NK-92 (cell line): ENCODE data around the gene ZBTB38.

Experiments used
- DNase-seq: peaks from one replicate; lab custom pipeline; 2025; ENCODE audit not compliant: unreplicated experiment; lab: John Stamatoyannopoulos, UW

The ZBTB38 gene

DNA sequence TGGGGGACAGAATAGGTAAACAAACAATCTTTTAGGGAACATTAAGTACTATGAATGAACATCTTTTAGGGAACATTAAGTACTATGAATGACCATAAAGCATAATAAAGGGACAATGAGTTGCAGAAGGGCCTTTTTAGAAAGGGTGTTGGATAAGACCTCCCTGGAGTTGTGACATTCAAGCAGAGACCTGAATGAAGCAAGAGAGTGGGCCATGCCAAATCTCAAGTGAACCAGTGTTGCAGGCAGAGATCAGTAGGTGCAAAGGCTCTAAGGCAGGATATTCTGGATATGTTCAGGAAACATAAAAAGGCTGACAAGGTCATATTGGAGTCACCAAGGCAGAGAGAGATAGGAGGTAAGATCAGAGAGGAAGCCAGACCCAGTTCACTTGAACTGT, 29.4 kb upstream of the ZBTB38 start:
- DNase-seq: no peak

DNA sequence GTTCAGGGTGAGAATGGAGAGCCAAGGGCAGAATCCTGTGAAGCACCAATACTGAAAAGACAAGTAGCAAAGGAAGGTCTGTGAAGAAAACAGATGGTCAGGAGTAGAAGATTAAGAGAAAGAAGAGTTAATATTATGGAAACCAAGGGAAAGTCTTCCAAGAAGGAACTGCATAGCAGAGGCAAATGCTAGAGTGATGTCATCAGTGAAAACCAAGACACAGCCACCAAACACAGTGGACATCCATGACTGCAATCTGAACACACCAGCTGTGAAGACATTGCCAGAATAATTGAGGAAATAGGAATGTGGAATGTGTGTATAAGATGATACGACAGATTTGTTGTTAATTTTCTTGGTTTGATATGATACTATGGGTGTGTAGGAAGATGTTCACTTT, 26.8 kb upstream of the ZBTB38 start:
- DNase-seq: no peak

DNA sequence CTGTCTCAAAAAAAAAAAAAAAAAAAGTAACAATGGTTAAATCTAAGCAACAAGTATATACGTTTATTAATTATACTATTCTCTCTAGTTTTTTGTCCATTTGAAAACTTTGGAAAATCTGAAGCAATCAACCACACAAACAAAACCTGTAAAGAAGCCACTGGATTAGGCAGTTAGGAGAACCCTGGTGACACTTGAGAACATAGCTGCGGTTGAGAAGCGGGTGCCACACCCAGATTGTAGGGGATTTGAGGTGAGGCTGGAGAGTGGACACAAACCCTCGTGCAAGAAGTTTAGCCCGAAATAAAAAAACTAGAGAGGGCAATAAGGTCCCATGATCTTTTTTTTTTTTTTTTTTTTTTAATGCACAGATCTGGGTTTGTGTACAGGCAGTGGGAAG, 25.9 kb upstream of the ZBTB38 start:
- no peak for DNase-seq

DNA sequence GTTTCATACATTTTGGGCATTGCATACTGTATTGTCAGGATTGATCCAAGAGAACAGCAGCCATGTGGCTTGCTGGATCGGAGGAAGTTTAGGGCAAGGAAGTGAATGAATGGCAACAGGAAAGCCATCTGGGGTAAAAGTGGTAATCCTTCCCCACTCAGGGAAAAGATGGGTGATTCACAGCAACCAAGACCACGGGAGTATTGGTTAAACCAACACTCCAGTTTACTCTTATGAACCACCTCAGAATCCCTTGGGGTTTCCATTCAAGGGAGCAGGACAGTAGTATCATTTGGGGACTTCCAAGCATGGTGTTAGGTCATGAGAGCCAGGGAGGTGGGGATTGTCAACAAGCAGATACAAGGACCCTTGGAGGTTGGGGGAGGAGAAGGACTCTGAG, 25.2 kb upstream of the ZBTB38 start:
- no peak for DNase-seq

DNA sequence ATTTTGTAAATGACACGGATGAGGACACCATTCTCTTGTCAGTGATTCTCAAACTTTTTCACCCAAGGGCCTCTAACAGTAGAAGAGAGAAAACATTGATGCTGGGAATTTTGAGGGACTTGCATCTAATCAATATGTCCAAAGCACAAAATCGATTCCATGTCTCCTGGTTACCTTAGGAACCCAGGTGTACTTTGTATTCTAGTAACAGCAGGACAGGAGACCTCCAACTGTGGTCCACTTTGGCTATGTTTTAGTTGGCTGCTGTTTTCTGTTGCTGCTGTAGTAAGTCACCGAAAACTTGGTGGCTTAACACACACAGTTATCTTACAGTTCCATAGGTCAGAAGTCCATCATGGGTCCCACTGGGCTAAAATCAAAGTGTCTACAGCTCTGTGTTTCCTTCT, 24.4 kb upstream of the ZBTB38 start:
- DNase-seq: no peak

DNA sequence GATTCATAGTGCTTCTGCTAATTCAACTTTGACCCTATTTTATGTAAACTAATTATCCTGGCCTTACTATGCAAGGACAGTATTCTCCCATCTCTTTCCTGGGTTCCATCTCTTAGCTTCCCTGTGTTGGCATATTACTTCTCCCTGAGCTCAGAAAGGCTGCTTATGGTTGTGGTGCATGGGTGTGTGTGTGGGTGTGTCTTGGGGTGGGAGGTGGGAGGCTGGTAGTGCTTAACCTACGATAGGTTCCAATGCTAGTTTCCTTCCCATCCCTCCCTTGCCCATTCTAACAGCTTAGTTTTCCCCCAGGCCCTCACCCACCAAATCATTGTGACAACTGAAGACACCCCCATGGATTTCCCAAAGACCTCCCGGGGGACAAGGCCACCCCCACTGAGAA, 22.8 kb upstream of the ZBTB38 start:
- DNase-seq: no peak

DNA sequence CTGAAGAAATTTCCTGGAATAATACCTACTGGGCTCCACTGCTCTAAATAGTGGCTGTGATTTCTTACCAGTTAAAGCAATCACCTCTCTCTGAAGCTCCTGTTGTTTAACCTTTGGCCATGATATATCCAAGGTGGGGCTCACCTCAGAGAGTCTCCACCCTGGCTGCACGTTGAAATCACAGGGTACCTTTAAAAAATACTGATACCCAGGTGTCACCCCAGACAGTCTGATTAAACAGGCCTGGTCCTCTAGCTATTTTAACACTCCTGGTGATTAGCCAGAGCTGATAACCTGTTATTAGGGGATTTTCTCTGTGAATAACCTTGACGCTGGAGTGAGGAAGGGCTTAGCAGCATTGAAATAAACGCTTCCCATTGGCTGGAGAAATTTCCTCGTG, 22.3 kb upstream of the ZBTB38 start:
- no peak for DNase-seq

DNA sequence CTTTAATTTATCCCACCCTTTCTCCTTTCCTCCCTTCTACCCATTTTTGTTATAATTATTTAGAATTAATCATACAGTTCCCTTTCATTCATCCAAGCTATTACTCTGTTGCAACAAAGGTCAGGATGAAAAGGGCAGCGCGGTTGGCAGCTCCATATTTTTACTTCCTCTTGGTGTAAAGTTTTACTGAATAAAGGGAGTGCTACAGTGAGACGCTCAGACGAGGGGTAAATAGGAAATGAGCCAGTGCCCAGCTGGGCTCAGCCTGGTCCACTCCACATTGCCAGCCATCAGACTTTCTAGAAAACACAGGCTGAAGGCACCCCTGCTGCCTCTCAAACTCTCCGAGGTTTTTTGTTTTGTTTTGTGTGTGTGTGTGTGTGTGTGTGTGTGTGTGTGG, 21.9 kb upstream of the ZBTB38 start:
- no peak for DNase-seq

DNA sequence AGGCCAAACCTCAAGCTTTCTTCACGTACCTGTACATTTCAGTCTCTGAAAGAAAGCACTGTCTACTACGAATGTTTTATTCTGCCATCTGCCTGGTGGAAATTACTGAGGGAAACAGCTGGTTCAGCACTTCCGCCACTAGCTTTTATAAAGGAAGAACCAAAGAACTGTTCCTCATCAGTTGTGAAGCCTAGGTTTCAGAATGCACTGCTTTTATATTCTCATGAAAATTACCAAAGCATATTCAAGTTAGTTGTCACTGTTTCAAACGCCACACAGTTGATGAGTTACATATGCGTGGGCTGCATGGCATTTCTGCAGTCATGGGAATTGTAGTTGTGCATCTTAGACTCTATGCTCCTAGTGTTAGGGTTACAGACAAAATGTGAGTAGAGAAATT, 21.5 kb upstream of the ZBTB38 start:
- no peak for DNase-seq

DNA sequence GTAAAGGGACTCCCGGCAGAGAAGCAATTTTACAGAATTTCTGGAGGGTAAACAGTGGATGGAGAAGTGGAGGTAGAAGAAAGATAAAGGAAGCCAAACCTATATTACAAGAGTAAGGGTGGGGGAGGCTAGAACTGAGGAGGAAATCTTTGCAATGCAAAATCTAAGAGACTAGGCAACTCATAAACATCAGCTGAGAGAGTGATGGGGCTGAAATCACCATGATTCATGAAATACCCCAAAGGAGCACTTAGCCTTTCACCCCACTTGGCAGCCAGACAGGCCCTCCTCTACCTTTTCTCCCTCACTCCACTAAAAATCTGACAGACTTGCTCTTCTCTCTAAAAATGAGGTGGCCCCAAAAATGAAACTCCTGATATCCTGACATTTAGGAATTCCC, 19.5 kb upstream of the ZBTB38 start:
- no peak for DNase-seq

DNA sequence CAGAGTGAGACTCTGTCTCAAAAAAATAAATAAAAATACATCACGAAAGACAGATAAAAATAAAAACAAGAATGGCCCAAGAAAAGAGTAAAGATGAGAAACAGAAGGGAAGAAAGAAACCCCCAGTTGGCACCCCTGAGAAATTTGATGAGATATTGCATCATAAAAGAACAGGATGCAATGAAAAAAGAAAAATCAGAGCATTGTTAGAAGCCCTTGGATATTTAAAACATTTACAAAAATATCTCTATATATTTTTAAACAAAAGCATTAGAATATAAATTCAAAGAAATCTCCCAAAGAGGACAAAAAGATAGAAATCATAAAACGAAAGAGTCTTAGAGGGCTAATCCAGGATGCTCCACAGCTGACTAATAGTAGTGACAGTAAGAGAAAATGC, 18.6 kb upstream of the ZBTB38 start:
- no peak for DNase-seq

DNA sequence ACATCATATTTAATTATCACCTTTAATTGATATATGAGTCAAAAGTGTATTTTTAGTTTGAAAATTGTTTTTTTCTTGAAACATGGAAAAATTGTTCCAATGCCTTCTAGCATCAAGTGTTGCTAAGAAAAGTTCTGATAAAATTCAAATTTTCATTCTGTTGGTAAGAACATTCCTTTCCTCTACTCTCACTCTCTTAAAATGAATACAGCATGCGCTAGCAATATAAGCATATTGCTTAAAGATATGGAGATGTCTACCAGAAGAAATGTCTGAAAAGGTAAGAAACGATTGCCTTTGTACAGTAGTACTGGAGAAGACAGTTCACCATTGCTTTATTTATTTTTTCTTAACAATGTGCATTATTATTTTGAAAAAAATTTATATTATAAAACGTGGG, 17.6 kb upstream of the ZBTB38 start:
- no peak for DNase-seq

DNA sequence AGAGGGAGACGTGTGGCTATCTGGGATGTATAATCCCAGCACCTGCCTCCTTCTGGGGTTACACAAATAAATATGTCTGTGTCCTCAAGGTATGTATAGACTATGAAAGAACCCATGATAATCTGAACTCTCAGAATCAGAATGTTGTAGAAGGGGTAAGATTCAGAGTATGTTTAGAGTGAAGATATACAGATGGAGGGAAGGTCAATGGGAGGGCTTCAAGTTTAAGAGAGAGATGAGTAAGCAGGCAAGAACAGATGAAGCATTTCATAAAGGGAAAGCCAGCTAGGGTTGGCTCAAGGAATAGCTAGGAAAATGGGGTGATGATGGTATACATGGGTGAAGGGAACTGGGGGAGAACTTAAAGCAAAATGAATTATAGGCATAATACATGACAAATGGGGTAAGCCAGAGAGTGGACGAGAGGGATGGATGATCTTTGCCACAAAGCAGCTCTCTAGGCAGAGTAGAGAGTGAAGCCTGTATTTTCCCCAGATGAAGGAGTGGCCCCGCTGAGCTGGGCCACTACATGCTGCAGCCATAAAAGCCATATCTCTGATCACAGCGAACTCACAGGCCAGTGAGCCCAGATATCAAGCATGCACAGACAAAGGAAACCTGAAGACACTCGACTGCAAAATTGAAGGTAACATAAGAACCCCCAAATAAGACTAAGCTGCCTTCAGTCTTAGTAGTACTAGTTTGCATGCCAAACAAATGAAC, 15.9 kb upstream of the ZBTB38 start:
- no peak for DNase-seq

DNA sequence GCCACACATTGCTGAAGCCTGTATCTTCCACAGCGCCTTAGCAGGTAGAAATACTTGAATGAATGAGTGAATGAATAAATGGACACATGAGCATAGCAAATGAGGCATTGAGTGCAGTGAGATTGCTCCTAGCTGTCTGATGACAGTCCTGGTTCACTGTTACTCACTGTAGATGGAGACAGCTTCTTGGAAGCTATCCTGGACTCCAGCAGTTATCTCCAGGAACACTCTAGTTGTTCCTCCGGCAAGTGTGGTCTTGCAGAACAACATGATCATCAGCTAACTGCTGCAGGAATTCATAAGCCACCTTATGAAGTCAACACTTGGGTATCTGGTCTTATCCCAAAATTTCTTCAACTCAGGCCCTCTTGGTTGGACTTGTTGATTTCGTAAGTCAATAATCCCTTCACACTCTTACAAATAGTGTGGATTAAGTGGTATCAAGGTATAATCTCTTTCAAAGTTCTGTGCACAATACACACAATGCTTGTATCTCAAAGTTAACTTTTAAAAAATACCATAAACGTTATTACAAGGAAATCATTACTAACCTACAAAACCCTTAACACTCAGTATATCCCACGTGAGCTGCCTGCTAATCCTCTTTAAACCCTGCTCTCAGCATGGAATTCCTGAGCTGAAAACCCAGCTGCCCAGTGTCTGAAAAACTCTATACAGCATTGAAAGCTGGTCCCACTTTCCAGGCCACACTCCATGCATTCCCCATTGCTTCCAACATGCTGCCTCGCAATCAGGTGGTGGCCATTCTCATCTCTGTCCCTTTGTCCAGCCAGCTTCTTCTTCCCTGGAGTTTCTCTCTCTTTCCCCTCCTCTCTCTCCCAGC, 14.4 kb upstream of the ZBTB38 start:
- no peak for DNase-seq

DNA sequence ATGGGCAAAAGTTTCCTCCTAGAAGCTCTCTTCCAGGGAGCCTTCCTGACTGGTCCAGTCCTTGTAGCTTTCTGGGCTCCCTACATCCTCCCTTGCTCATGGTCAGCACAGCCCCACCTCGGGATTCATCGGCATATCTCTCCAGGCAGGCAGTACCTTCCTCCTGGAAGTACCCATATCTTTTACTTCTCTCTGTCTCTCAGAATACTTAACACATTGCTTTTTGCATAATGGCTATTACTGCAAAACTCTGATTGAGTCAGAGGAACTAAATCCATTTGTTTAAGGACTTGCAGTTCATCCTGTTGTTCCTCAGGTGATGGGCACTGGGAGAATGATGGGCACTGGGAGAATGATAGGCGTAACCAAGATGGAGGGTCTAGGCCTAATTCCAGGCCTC, 13.8 kb upstream of the ZBTB38 start:
- no peak for DNase-seq

DNA sequence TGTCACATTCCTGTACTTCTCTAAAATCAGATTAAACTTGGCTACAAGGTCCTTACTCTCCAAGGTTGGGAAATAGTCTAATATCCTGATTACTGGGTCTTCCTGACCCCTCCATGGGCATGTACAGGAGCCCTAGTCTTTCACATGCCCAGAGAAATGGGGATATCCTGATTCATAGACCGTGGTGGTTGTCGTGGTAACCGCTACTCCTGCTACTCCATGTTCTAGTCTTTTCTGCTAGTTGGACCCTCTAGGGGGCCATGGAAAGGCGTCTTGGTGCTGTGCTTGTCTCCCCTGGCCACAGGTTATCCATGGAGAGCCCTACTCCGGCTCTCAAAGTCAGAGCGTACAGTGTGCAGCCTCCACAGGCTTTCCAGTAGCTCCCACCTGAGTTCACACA, 13.1 kb upstream of the ZBTB38 start:
- DNase-seq: no peak

DNA sequence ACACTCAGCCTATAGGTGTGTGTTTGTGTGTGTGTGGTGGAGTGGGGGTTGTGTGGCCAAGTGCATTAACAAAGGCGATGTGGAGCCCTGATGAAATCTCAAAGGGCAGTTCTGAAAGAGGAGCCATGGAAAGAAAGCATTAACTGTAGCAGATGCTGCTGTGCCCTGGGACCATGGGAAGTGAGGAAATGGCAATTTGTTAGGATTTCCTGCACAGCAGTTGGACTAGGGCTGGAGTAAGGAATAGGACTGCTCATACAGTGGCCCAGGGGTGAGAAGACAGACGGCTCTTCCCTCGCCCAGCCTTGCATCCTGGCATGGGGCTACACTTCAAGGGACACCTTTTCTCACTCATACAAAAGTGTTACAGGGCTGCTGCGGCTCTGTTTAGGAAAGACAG, 12.3 kb upstream of the ZBTB38 start:
- DNase-seq: no peak

DNA sequence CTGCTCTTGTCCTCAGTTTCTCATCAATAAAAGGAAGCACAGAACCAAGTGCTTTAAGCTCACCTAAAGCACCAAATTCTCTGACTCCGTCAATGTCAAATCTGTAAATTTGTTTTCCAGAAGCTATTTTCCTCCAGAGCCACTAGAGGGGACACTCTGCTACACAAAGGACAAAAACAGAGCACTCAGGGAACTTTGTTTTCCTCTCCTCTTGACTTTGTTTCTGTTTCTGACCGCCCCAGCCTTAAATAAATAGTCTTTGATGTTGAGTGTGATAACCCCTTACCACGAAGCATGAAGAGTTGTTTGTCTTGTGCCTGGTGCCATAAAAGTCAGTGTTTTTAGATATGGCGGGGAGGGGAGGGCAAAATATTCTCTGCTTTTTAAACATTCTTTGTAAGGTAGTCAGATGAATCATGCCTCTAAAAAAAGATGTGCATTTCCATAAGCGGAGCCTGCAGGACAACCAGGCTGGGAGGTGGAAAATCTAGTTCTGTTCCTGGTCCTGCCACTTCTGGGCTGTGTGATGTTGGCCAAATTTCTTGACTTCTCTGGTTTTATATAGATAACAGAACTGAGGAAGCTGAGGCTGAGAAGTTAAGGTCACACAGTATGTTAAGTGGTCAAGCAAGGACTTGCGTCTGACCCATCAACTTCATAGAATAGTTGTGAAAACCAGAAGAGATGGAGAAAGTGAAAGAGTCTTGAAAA, 7.3 kb upstream of the ZBTB38 start:
- DNase-seq: no peak

DNA sequence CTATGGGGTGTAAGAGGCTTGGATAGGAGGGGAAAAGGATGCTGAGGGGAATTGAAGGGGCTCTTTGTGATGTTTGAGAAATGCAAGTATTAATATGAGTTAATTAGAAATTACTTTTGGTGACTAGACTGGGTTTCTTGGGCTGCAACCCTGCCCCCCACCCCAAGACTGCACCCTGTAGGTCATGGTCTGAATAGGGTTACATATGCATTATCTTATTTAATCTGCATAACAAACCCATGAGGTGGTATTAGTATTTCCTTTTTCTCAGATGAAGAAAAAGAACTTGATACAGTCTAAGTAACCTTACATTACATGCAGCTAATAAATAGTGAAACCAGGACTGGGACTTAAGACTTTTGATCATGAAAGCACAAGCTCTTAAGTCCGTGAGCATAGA, 5.6 kb upstream of the ZBTB38 start:
- no peak for DNase-seq

DNA sequence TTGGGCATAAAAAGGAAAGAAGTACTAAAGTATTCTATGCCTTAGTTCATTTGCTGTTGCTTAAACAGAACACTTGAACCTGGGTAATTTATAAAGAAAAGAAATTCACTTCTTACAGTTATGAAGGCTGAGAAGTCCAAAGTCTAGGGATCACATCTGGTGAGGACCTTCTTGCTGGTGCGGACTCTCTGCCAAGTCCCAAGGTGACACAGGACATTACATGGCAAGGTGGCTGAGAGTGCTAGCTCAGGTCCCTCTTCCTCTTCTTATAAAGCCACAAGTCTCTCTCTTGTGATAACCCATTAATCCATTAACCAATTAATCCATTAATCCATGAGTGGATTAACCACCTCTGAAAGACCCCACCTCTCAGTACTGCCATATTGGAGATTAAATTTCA, 3.1 kb upstream of the ZBTB38 start:
- DNase-seq: no peak

DNA sequence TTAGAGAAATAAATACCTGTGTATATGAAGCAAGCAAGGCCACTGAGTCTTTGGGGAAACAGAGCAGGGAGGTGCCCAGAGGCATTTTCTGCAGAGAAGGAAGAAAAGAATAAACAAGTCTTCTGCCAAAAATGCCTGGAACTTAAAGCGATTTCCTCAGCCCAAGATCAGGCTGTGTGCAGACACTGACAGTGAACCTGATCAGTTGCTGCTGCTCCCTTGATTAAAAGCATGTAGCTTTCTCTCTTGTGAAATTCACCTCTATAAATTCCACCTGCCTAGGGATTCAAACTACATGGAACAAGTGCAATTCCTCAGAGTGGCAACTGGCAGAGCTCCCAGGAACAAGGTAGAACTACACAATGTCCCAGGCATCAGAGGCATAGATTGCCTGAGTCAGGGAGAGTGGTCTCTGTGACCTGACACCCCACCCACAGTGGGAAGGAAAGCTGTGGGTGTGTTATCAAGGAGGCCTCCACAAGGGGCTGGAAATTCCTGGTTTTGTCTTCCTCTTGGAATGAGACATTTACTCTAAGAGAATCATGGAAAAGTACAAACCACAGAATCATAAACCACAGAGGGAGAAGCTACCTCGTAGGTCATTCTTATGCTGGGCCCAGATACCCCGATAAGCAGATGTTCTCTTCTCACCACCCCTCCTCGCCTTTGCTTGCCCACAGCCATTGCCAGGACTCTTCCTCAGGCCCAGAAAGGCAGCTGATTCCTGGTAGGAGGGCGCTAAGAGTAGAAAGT, 1.8 kb upstream of the ZBTB38 start:
- DNase-seq: no peak
